Esophagus squamous epithelium (tissue), 4 donors: Measurements from ENCODE around the gene BRMS1.

ENCODE experiments used
- POLR2A ChIP-seq, 4 donors: fragments of 450-650 bp; IDR thresholded peaks; one replicate each; pipeline ENCODE4 v1.6.1; 2017; ENCODE audit warnings: antibody characterized with exemption in 4 of 4, mild to moderate bottlenecking in 4 of 4, moderate library complexity in 3 of 4
- TF ChIP-seq, protein P1 (sequence below), 6 experiments: fragments of 450-650 bp in 4 of 6; fragments of 200-600 bp in 2 of 6; sonication (generic) in 2 of 6; IDR thresholded peaks; one replicate each; pipeline ENCODE4 v1.5.1; 2016 to 2019; ENCODE audit warnings: antibody characterized with exemption in 6 of 6, mild to moderate bottlenecking in 4 of 6, moderate library complexity in 4 of 6

DNA sequence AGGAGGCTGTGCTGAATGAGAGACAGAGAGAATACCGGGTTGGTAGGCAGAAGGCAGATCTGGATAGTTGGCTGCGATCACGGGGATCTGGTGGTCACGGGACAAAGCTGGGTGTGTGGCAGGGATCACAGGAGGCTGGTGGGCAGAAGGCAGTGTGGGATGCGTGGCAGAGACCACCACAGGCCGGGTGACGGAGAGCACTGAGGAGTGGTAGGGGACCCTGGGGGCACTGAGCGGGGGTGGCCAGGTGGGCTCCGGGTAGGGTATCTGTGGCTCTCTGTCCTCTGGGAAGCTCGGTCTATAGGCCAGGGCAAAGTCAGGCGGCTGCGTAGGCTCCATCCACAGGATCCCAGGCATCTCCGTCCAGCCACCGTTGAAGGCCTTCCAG is 29.4 kb downstream of the BRMS1 start:
- TF ChIP-seq, protein P1, sequence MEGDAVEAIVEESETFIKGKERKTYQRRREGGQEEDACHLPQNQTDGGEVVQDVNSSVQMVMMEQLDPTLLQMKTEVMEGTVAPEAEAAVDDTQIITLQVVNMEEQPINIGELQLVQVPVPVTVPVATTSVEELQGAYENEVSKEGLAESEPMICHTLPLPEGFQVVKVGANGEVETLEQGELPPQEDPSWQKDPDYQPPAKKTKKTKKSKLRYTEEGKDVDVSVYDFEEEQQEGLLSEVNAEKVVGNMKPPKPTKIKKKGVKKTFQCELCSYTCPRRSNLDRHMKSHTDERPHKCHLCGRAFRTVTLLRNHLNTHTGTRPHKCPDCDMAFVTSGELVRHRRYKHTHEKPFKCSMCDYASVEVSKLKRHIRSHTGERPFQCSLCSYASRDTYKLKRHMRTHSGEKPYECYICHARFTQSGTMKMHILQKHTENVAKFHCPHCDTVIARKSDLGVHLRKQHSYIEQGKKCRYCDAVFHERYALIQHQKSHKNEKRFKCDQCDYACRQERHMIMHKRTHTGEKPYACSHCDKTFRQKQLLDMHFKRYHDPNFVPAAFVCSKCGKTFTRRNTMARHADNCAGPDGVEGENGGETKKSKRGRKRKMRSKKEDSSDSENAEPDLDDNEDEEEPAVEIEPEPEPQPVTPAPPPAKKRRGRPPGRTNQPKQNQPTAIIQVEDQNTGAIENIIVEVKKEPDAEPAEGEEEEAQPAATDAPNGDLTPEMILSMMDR (IDR thresholded peaks at IDR 0.05) = no peak
- no peak for TF ChIP-seq POLR2A (IDR thresholded peaks at IDR 0.05)
